PC-3 (cell line): Measurements from ENCODE around the gene MAP2K4. TPM values are rescaled to one million over a fixed set of nuclear protein-coding genes. Genes with fewer than 3 reads are reported as not detected.

Source experiments
- ATAC-seq: fragments of 200-7000 bp; cut with Tn5 transposase; 2 replicates; pipeline ENCODE4 v1.9.1; 2020; ENCODE audit warnings: mild to moderate bottlenecking, moderate library complexity
- BruUV-seq: library from RNA; stranded (reverse); fragments of 400-500 nt; replicated peaks from 2 replicates; lab custom pipeline; 2021; lab: Mats Ljungman, UMichigan
- CTCF ChIA-PET: fragments of 300-600 bp; sonication (Branson Sonifier 250); formaldehyde crosslinking; loops from one replicate; lab custom pipeline; 2022; ENCODE audit warnings: antibody characterized with exemption; lab: Charles Lee
- POLR2A ChIA-PET: fragments of 300-600 bp; sonication (Branson Sonifier 250); formaldehyde crosslinking; loops from one replicate; lab custom pipeline; 2022; ENCODE audit warnings: antibody characterized with exemption; ENCODE audit not compliant: unreplicated experiment; lab: Charles Lee
- DNase-seq: peaks from one replicate; pipeline ENCODE4 v3.0.0-alpha.2; 2015
- H2AFZ ChIP-seq: fragments of 300-600 bp; sonication (generic); 2 replicates; pipeline ENCODE4 v1.6.0; 2016; ENCODE audit warnings: antibody characterized with exemption, low read length
- H3F3A ChIP-seq: fragments of 300-600 bp; sonication (generic); one replicate; pipeline ENCODE4 v1.6.0; 2017; ENCODE audit warnings: antibody characterized with exemption, low read length, control low read depth, mild to moderate bottlenecking; ENCODE audit not compliant: unreplicated experiment
- H3K27ac ChIP-seq: fragments of 300-600 bp; sonication (generic); 2 replicates; pipeline ENCODE4 v1.5.1; 2016; ENCODE audit warnings: mild to moderate bottlenecking, low read length
- H3K27me3 ChIP-seq: fragments of 300-600 bp; sonication (generic); 2 replicates; pipeline ENCODE4 v1.6.1; 2016; ENCODE audit warnings: low read length, mixed read lengths
- H3K36me3 ChIP-seq: fragments of 300-600 bp; sonication (generic); 2 replicates; pipeline ENCODE4 v1.6.1; 2016; ENCODE audit warnings: low read depth, mixed run types, low read length, mixed read lengths
- H3K4me1 ChIP-seq: fragments of 300-600 bp; sonication (generic); 2 replicates; pipeline ENCODE4 v1.5.1; 2016; ENCODE audit warnings: low read length; ENCODE audit not compliant: insufficient read depth
- H3K4me2 ChIP-seq: fragments of 300-600 bp; sonication (generic); 2 replicates; pipeline ENCODE4 v1.6.0; 2016; ENCODE audit warnings: low read length
- H3K4me3 ChIP-seq: fragments of 300-600 bp; sonication (generic); 2 replicates; pipeline ENCODE4 v1.5.1; 2016; ENCODE audit warnings: mild to moderate bottlenecking, low read length, mixed read lengths
- H3K79me2 ChIP-seq: fragments of 300-600 bp; sonication (generic); 2 replicates; pipeline ENCODE4 v1.6.1; 2017; ENCODE audit warnings: low read length, mixed read lengths
- H3K9ac ChIP-seq: fragments of 300-600 bp; sonication (generic); 2 replicates; pipeline ENCODE4 v1.6.0; 2016; ENCODE audit warnings: mild to moderate bottlenecking, low read length
- H3K9me2 ChIP-seq: fragments of 300-600 bp; sonication (generic); replicated peaks from 2 replicates; pipeline ENCODE4 v1.6.1; 2016; ENCODE audit warnings: mixed run types, low read length, mixed read lengths
- H3K9me3 ChIP-seq: fragments of 300-600 bp; sonication (generic); 2 replicates; pipeline ENCODE4 v1.6.1; 2016; ENCODE audit warnings: low read length, mixed read lengths
- H4K20me1 ChIP-seq: fragments of 300-600 bp; sonication (generic); 2 replicates; pipeline ENCODE4 v1.6.1; 2016; ENCODE audit warnings: low read length, mixed read lengths
- EZH2 ChIP-seq: fragments of 300-600 bp; sonication (generic); IDR thresholded peaks from one replicate; pipeline ENCODE4 v1.6.1; 2017; ENCODE audit warnings: antibody characterized with exemption, mild to moderate bottlenecking, low read length; ENCODE audit not compliant: unreplicated experiment
- EZH2phosphoT487 ChIP-seq: fragments of 300-600 bp; sonication (generic); IDR thresholded peaks from 2 replicates; pipeline ENCODE4 v1.6.1; 2018; ENCODE audit warnings: mild to moderate bottlenecking, antibody characterized with exemption, low read length, borderline replicate concordance
- intact Hi-C: fragments of 100-400 bp; cut with micrococcal nuclease; formaldehyde crosslinking; loops from 2 replicates; pipeline ENCODE4 v1.9.0; 2023
- total RNA-seq: library from RNA; depleted of rRNA; stranded (reverse); fragments of >200 nt; gene quantifications from 2 replicates; pipeline ENCODE4 v1.2.3, GENCODE V29; 2014
- TF ChIP-seq, protein P1 (sequence below): fragments of 300-600 bp; sonication (generic); conservative IDR thresholded peaks from 2 replicates; pipeline ENCODE4 v1.5.1; 2017; ENCODE audit warnings: antibody characterized with exemption, low read depth, mild to moderate bottlenecking, low read length

Gene MAP2K4
- total RNA-seq, 1 experiment from 2014 or later = 35.5 TPM

DNA sequence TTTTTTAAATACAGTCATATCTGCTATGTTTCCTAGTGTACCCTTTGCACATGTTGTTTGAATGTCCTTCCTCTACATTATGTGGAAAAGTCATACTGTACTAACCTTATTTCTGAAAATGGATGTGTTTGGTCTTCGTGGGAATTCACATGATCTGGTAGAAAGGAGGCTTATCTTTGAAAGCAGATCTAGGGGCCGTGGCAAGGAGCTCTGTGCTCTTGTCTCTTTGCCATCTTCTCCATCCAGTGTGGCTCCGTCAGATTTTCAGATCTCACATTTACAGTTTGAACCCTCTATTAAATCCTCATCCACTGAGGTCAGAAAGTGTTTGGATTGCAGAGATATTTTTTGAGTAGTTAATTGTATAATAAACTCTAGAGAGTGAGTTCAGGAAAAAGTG lies 32.9 kb downstream of the MAP2K4 start:
- POLR2A ChIA-PET = no interaction called here
- H3K4me2 ChIP-seq = no peak overlapping the region
- CTCF ChIA-PET = no interaction called here

DNA sequence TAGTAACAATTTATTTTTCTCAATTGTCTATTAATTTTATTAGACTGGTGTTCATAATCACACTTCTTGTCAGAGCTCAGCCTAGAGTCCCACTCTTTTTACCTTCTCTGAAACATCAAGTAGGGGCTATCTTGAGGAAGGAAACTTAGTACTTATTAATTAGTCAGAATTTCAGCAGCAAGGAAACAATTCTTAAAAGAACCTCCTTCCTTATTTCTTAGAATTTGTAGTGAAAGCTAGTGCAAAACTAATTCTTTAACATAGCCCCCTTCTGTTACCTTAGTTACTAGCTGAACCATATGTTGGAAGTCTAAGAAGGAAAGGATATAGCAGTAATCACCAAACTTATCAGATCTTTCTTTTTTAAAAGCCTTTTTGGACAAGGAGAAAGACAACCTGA lies 35.2 kb downstream of the MAP2K4 start:
- no peak overlapping the region for H3K9ac ChIP-seq
- H3K9me3 ChIP-seq = no peaks in the 10 kb centered on the region
- no peak overlapping the region for H3K27ac ChIP-seq
- 0 out of 2 replicates have a peak, but pooled peaks cover 8% of the 10 kb centered on the region for H4K20me1 ChIP-seq
- no peak for ATAC-seq
- peaks cover 11% of the 10 kb centered on the region for H3K36me3 ChIP-seq
- no peak overlapping the region for H3K4me2 ChIP-seq
- no TSS peak for BruUV-seq
- intact Hi-C loops = no loop called here
- no peak for DNase-seq
- CTCF ChIA-PET = no interaction called here
- no peak overlapping the region for H2AFZ ChIP-seq
- TF ChIP-seq, protein P1, sequence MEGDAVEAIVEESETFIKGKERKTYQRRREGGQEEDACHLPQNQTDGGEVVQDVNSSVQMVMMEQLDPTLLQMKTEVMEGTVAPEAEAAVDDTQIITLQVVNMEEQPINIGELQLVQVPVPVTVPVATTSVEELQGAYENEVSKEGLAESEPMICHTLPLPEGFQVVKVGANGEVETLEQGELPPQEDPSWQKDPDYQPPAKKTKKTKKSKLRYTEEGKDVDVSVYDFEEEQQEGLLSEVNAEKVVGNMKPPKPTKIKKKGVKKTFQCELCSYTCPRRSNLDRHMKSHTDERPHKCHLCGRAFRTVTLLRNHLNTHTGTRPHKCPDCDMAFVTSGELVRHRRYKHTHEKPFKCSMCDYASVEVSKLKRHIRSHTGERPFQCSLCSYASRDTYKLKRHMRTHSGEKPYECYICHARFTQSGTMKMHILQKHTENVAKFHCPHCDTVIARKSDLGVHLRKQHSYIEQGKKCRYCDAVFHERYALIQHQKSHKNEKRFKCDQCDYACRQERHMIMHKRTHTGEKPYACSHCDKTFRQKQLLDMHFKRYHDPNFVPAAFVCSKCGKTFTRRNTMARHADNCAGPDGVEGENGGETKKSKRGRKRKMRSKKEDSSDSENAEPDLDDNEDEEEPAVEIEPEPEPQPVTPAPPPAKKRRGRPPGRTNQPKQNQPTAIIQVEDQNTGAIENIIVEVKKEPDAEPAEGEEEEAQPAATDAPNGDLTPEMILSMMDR = no peak
- no peak for TF ChIP-seq EZH2phosphoT487
- no peak for TF ChIP-seq EZH2
- H3K4me3 ChIP-seq = no peak overlapping the region
- POLR2A ChIA-PET = no interaction called here
- no peaks in the 10 kb centered on the region for H3K9me2 ChIP-seq
- no peaks in the 10 kb centered on the region for H3K27me3 ChIP-seq
- H3K79me2 ChIP-seq = peaks cover 67% of the 10 kb centered on the region
- no peaks in the 10 kb centered on the region for H3F3A ChIP-seq
- no peaks in the 10 kb centered on the region for H3K4me1 ChIP-seq

More for the DNA sequence above, 32.9 kb downstream of the MAP2K4 start:
- H3K36me3 ChIP-seq = peaks cover 11% of the 10 kb centered on the region
- peaks cover 17% of the 10 kb centered on the region; the same call in 1 of the 2 replicates for H4K20me1 ChIP-seq
- no peaks in the 10 kb centered on the region for H3K4me1 ChIP-seq
- intact Hi-C loops = no loop called here
- BruUV-seq = no TSS peak
- H3K27me3 ChIP-seq = no peaks in the 10 kb centered on the region
- H3K79me2 ChIP-seq = peaks cover 76% of the 10 kb centered on the region
- no peak overlapping the region for H3K4me3 ChIP-seq
- H2AFZ ChIP-seq = no peak overlapping the region
- no peak overlapping the region for H3K9ac ChIP-seq
- DNase-seq (no peak), ATAC-seq (no peak)
- TF ChIP-seq EZH2 = no peak
- TF ChIP-seq, protein P1 = no peak
- no peak for TF ChIP-seq EZH2phosphoT487
- H3K9me3 ChIP-seq = no peaks in the 10 kb centered on the region
- H3F3A ChIP-seq = no peaks in the 10 kb centered on the region
- H3K9me2 ChIP-seq = no peaks in the 10 kb centered on the region
- H3K27ac ChIP-seq = no peak overlapping the region

DNA sequence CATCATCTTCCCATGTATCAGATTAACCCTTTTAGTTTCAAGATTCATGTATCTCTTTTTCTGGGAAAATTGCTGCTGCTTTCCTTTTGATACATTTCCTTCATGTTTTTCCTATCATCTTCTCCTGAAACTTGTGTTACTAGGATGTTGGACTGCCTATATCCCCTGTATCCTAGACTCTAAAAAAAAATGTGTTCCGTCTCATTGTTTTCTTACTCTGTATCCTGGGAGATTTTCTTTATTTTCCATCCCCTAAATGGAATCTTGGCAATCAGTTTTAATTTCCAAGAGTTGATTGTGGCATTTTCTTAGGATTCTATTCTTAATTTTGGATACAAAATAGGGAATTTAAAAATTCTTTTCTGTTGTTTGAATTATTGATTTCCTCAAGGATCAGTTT lies 36.8 kb downstream of the MAP2K4 start:
- no peaks in the 10 kb centered on the region for H3K9me2 ChIP-seq
- H3K4me1 ChIP-seq = no peaks in the 10 kb centered on the region
- no peaks in the 10 kb centered on the region for H3F3A ChIP-seq
- no peak overlapping the region for H2AFZ ChIP-seq
- DNase-seq (no peak), ATAC-seq (no peak)
- intact Hi-C loops = no loop called here
- H3K9ac ChIP-seq = no peak overlapping the region
- peaks cover 15% of the 10 kb centered on the region for H3K36me3 ChIP-seq
- H3K9me3 ChIP-seq = no peaks in the 10 kb centered on the region
- H3K27ac ChIP-seq = no peak overlapping the region
- ChIA-PET POLR2A (no interaction called here), CTCF (no interaction called here)
- H3K27me3 ChIP-seq = no peaks in the 10 kb centered on the region
- peaks cover 66% of the 10 kb centered on the region for H3K79me2 ChIP-seq
- no TSS peak for BruUV-seq
- H3K4me2 ChIP-seq = no peak overlapping the region
- 0 out of 2 replicates have a peak, but pooled peaks cover 9% of the 10 kb centered on the region for H4K20me1 ChIP-seq
- no peak for TF ChIP-seq EZH2phosphoT487
- TF ChIP-seq EZH2 = no peak
- TF ChIP-seq, protein P1 = no peak
- no peak overlapping the region for H3K4me3 ChIP-seq
